H1 (cell line): ENCODE measurements around the gene SYT17. TPM values are rescaled to one million over a fixed set of nuclear protein-coding genes. Genes with fewer than 3 reads are reported as not detected.

Source experiments
- CTCF ChIA-PET: fragments of 300-600 bp; sonication (Branson Sonifier 250); formaldehyde crosslinking; loops from one replicate; lab custom pipeline; 2021; ENCODE audit not compliant: partially characterized antibody; lab: Charles Lee
- POLR2A ChIA-PET: fragments of 300-600 bp; sonication (Branson Sonifier 250); formaldehyde crosslinking; loops from one replicate; lab custom pipeline; 2021; ENCODE audit warnings: inconsistent platforms; ENCODE audit not compliant: partially characterized antibody; lab: Charles Lee
- DNase-seq, 2 experiments: peaks; one replicate each; pipeline versions ENCODE4 v3.0.0 to v3.0.0-alpha.2; 2010 to 2022; ENCODE audit warnings: low spot score in 2 of 2, low read depth in 1 of 2, mixed read lengths in 1 of 2
- FAIRE-seq: peaks from 2 replicates; lab custom pipeline; 2011; peaks lifted over from hg19 to GRCh38; lab: Jason Lieb, UNC
- H2AFZ ChIP-seq: 2 replicates; pipeline ENCODE4 v1.8.1; 2012; ENCODE audit warnings: low read length, inconsistent platforms
- H2AK5ac ChIP-seq: 2 replicates; pipeline ENCODE4 v1.6.1; 2013; ENCODE audit warnings: low read depth, low read length
- H2BK120ac ChIP-seq: replicated peaks from 2 replicates; pipeline ENCODE3; 2013; ENCODE audit warnings: low read depth, low read length, inconsistent platforms
- H2BK12ac ChIP-seq: 2 replicates; pipeline ENCODE4 v1.6.1; 2013; ENCODE audit warnings: low read depth, low read length
- H2BK15ac ChIP-seq: 2 replicates; pipeline ENCODE4 v1.6.1; 2013; ENCODE audit warnings: low read length
- H2BK20ac ChIP-seq: 2 replicates; pipeline ENCODE4 v1.6.1; 2013; ENCODE audit warnings: low read length
- H2BK5ac ChIP-seq: 2 replicates; pipeline ENCODE4 v1.6.1; 2013; ENCODE audit warnings: low read depth, low read length
- H3K14ac ChIP-seq: 2 replicates; pipeline ENCODE4 v1.6.1; 2013; ENCODE audit warnings: inconsistent platforms; ENCODE audit not compliant: insufficient read length
- H3K18ac ChIP-seq: 2 replicates; pipeline ENCODE4 v1.6.1; 2013; ENCODE audit warnings: low read length; ENCODE audit errors: extremely low read depth
- H3K23ac ChIP-seq: 2 replicates; pipeline ENCODE4 v1.6.1; 2013; ENCODE audit warnings: inconsistent platforms; ENCODE audit not compliant: insufficient read length
- H3K23me2 ChIP-seq: 2 replicates; pipeline ENCODE4 v1.6.1; 2013; ENCODE audit warnings: low read depth, low read length
- H3K27ac ChIP-seq: 2 replicates; pipeline ENCODE4 v1.6.1; 2011; ENCODE audit warnings: low read depth, low read length, inconsistent platforms
- H3K27me3 ChIP-seq, 4 experiments: replicated peaks in 1 of 4; 1 replicate in 1 of 4; 2 replicates in 3 of 4; pipeline versions ENCODE4 v1.6.1 to v1.8.1; 2011 to 2013; ENCODE audit warnings: low read length in 3 of 4, mild to moderate bottlenecking in 3 of 4, inconsistent platforms in 2 of 4, mixed read lengths in 2 of 4, moderate library complexity in 1 of 4; ENCODE audit not compliant: control insufficient read depth in 3 of 4, insufficient read depth in 3 of 4; ENCODE audit errors: extremely low read depth in 1 of 4
- H3K36me3 ChIP-seq, 4 experiments: 2 replicates each; pipeline versions ENCODE4 v1.6.1 to v1.8.1; 2011 to 2013; ENCODE audit warnings: mild to moderate bottlenecking in 4 of 4, low read length in 3 of 4, moderate library complexity in 2 of 4, control low read depth in 1 of 4, inconsistent platforms in 1 of 4; ENCODE audit not compliant: insufficient read depth in 4 of 4, control insufficient read depth in 2 of 4
- H3K4ac ChIP-seq: replicated peaks from 2 replicates; pipeline ENCODE3; 2013; ENCODE audit warnings: low read length, low read depth, mixed read lengths, inconsistent platforms; ENCODE audit not compliant: insufficient read length
- H3K4me1 ChIP-seq, 4 experiments: replicated peaks in 1 of 4; 1 replicate in 1 of 4; 2 replicates in 3 of 4; pipeline versions ENCODE4 v1.6.1 to v1.8.1; 2011 to 2013; ENCODE audit warnings: low read length in 3 of 4, inconsistent platforms in 2 of 4, mixed read lengths in 1 of 4; ENCODE audit not compliant: insufficient read depth in 4 of 4, control insufficient read depth in 3 of 4
- H3K4me2 ChIP-seq, 2 experiments: 2 replicates each; pipeline versions ENCODE4 v1.6.1 to v1.8.1; 2011 to 2013; ENCODE audit warnings: low read depth in 2 of 2, low read length in 2 of 2, control low read depth in 1 of 2, inconsistent platforms in 1 of 2, mild to moderate bottlenecking in 1 of 2; ENCODE audit not compliant: insufficient read depth in 1 of 2
- H3K4me3 ChIP-seq, 4 experiments: fragments of 200-600, 300-600 bp in 1 of 4; sonication (generic), shearing (Covaris generic), sonication (Bioruptor Twin) in 1 of 4; 2 replicates each; pipeline versions ENCODE4 v1.5.1 to v1.8.1; 2011 to 2016; ENCODE audit warnings: low read length in 4 of 4, low read depth in 3 of 4, control low read depth in 2 of 4, inconsistent platforms in 2 of 4, mild to moderate bottlenecking in 2 of 4, mixed read lengths in 1 of 4, moderate library complexity in 1 of 4; ENCODE audit not compliant: insufficient read depth in 2 of 4; ENCODE audit errors: extremely low read depth in 1 of 4
- H3K56ac ChIP-seq: replicated peaks from 2 replicates; pipeline ENCODE3; 2013; ENCODE audit warnings: low read depth, mild to moderate bottlenecking, mixed read lengths, low read length, inconsistent platforms; ENCODE audit not compliant: insufficient read length
- H3K79me1 ChIP-seq: 2 replicates; pipeline ENCODE4 v1.6.1; 2013; ENCODE audit warnings: low read depth, low read length, control low read depth
- H3K79me2 ChIP-seq, 2 experiments: 2 replicates each; pipeline versions ENCODE4 v1.6.1 to v1.8.1; 2012 to 2013; ENCODE audit warnings: low read length in 2 of 2, mild to moderate bottlenecking in 2 of 2, inconsistent platforms in 1 of 2; ENCODE audit not compliant: insufficient read depth in 2 of 2, control insufficient read depth in 1 of 2
- H3K9ac ChIP-seq, 4 experiments: replicated peaks in 1 of 4; 1 replicate in 1 of 4; 2 replicates in 3 of 4; pipeline versions ENCODE4 v1.6.1 to v1.8.1; 2011 to 2013; ENCODE audit warnings: low read depth in 3 of 4, low read length in 3 of 4, control low read depth in 2 of 4, mild to moderate bottlenecking in 2 of 4, moderate library complexity in 2 of 4, inconsistent platforms in 1 of 4; ENCODE audit errors: extremely low read depth in 1 of 4
- H3K9me3 ChIP-seq, 2 experiments: 2 replicates each; pipeline versions ENCODE4 v1.6.1 to v1.8.1; 2012 to 2013; ENCODE audit warnings: mild to moderate bottlenecking in 2 of 2, moderate library complexity in 2 of 2, control low read depth in 1 of 2, inconsistent platforms in 1 of 2, low read depth in 1 of 2, low read length in 1 of 2, mixed read lengths in 1 of 2; ENCODE audit not compliant: insufficient read depth in 2 of 2
- H4K20me1 ChIP-seq, 2 experiments: replicated peaks in 1 of 2; 2 replicates each; pipeline versions ENCODE3 to v1.8.1; 2011 to 2013; ENCODE audit warnings: inconsistent platforms in 2 of 2, low read length in 2 of 2, mild to moderate bottlenecking in 1 of 2; ENCODE audit not compliant: insufficient read depth in 2 of 2, control insufficient read depth in 1 of 2
- H4K5ac ChIP-seq: 2 replicates; pipeline ENCODE4 v1.6.1; 2013; ENCODE audit warnings: low read length, low read depth, mixed read lengths, inconsistent platforms; ENCODE audit not compliant: insufficient read length
- H4K8ac ChIP-seq: 2 replicates; pipeline ENCODE4 v1.8.0; 2013; ENCODE audit warnings: mild to moderate bottlenecking, moderate library complexity, low read length, inconsistent platforms; ENCODE audit not compliant: insufficient read depth; ENCODE audit errors: extremely low read depth
- H4K91ac ChIP-seq: replicated peaks from 2 replicates; pipeline ENCODE3; 2013; ENCODE audit warnings: low read length, mixed read lengths, inconsistent platforms; ENCODE audit not compliant: insufficient read length
- RXRA ChIP-seq: IDR thresholded peaks from 2 replicates; pipeline ENCODE4 v1.6.1; 2011; ENCODE audit warnings: low read depth, mild to moderate bottlenecking, low read length, moderate library complexity; ENCODE audit not compliant: insufficient read depth
- TEAD4 ChIP-seq: IDR thresholded peaks from 2 replicates; pipeline ENCODE4 v1.6.1; 2012; ENCODE audit warnings: low read depth, low read length, inconsistent platforms, mixed read lengths
- WGBS, 2 experiments: shearing (Covaris generic) in 1 of 2; methylation state at CpG; one replicate each; pipeline versions ENCODE4 v1.1.6 to v1.1.7; 2013 to 2015; ENCODE audit warnings: low lambda C conversion rate in 2 of 2, mixed read lengths in 2 of 2, inconsistent platforms in 1 of 2, low coverage in 1 of 2, missing lambda C conversion rate in 1 of 2; ENCODE audit not compliant: insufficient replicate concordance in 2 of 2, insufficient coverage in 1 of 2, insufficient read length in 1 of 2; ENCODE audit errors: extremely low coverage in 1 of 2, missing lambda C conversion rate in 1 of 2; 5-methylcytosine and 5-hydroxymethylcytosine counted together
- polyA plus RNA-seq, 7 experiments: library from polyadenylated mRNA; depleted of rRNA in 3 of 7; stranded (reverse) in 5 of 7; unstranded in 2 of 7; fragments of >200 nt in 5 of 7; fragments of 200-250 nt in 2 of 7; gene quantifications; 1 replicate in 5 of 7; 2 replicates in 1 of 7; 4 replicates in 1 of 7; pipeline versions ENCODE4 v1.2.1 to v1.2.3, GENCODE V29; 2011 to 2013; ENCODE audit warnings: missing spikeins in 2 of 7, mixed read lengths in 2 of 7
- total RNA-seq: library from RNA; stranded (reverse); fragmentation: NEBNext Ultra II Directional; extraction: Animal tissue kit (Norgen Biotek cat#: 25700); gene quantifications from 2 replicates; pipeline ENCODE4 v1.2.1, GENCODE V29; 2021

The SYT17 gene
- total and polyA plus RNA-seq, 2 of the 8 experiments (the other 6 are each of a cell fraction or from before 2014, with no cell fraction given), result 5.8 to 18.1 TPM

DNA sequence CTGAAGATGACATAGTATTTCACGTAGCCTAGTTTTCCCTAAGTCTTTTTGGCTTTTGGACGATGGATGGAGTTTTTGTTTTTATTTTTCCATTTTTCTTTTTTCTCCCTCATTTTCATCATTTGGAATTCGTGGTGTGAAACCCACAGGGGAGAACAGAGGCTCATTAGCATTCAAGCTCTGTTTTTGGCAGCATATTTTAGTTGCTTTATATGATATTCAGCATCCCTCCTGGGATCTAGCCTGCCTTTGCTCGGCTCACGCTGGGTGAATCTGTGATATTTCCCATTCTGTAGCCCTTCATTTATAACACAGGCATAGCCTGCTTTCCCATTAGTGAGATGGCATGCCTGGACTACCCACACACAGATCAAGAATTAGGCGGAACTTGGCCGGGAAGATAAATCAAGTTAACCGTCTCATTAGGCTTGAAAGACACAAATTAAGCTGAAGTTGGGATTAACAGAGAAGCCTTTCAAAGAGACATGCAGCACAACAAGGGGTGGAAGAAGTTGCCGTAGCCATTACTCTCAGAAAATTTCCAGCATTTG lies 97.4 kb downstream of the SYT17 start:
- Histone ChIP-seq H2AFZ (no peak overlapping the region), H4K8ac (no peak overlapping the region), H3K23me2 (no peaks in the 10 kb centered on the region), H3K18ac (no peak overlapping the region), H3K79me2 (no peaks in the 10 kb centered on the region), H4K20me1 (no peaks in the 10 kb centered on the region), H3K23ac (no peak overlapping the region), H3K4me3 (no peak overlapping the region), H3K56ac (no peak overlapping the region), H3K27me3 (no peaks in the 10 kb centered on the region), H3K14ac (no peak overlapping the region), H4K91ac (no peak overlapping the region), H3K9me3 (peaks cover 0 to 5% of the 10 kb centered on the region in 2 experiments; a peak in 2 of 4 replicates), H2BK12ac (no peak overlapping the region), H2BK15ac (no peak overlapping the region), H3K4me1 (no peaks in the 10 kb centered on the region), H4K5ac (no peak overlapping the region), H3K4me2 (no peak overlapping the region), H2AK5ac (no peak overlapping the region), H2BK20ac (no peak overlapping the region), H3K79me1 (no peaks in the 10 kb centered on the region), H2BK120ac (no peak overlapping the region), H3K4ac (no peak overlapping the region), H2BK5ac (no peak overlapping the region), H3K27ac (no peak overlapping the region), H3K9ac (no peak overlapping the region), H3K36me3 (no peaks in the 10 kb centered on the region)
- DNase-seq (no peak), FAIRE-seq (no peak)
- CTCF ChIA-PET, result interaction anchor here (0.6 to 2.0 kb wide), 7 partner anchors 11 to 231 kb away, joined by 3 to 9 read pairs (median 4); partner anchors contain the start of gene CLEC19A
- POLR2A ChIA-PET, result interaction anchor here (1.6 kb wide), 1 partner anchor 20 kb away, joined by 6 read pairs; the partner anchor contains the start of gene CLEC19A
- 85% methylated on average over 9 of the region's 9 CpGs; no CpG with 5 or more reads in 1 of the 2 experiments for WGBS, 2 experiments
- TF ChIP-seq RXRA, result no peak
- no peak for TF ChIP-seq TEAD4
